Right lung (tissue), 10 donors: Measurements from ENCODE around the gene NPTN. TPM values are rescaled to one million over a fixed set of nuclear protein-coding genes. Genes with fewer than 3 reads are reported as not detected.
A peak's percentile ranks its signal among the peaks of the same experiment; 100 is the strongest.
"Not testable (repeated sequence)": the region's sequence is repeated elsewhere in the genome, so short reads cannot be mapped to it uniquely, and the experiment has no call there.

Experiments
- DNase-seq, 2 donors: peaks; one replicate each; pipeline ENCODE4 v3.0.0-alpha.2; 2013
- long read RNA-seq, 8 donors: transcript quantifications; one replicate each; lab custom pipeline, GENCODE V29; 2026
- polyA plus RNA-seq, 5 donors: library from polyadenylated mRNA; unstranded; fragments of 120-200 nt; gene quantifications; one replicate each; pipeline versions ENCODE4 v1.2.1 to v1.2.3, GENCODE V29; 2013; ENCODE audit warnings: inconsistent platforms in 1 of 5, low replicate concordance in 1 of 5; ENCODE audit not compliant: insufficient read length in 5 of 5, insufficient read depth in 1 of 5

Gene NPTN
- 100 to 1,000 TPM; 110 to 143 (median 126) TPM for polyA plus RNA-seq
- long read RNA-seq, donor 1, transcript NPTN-202 (8 exons, 2,817 nt), result major isoform, 40 of 73 reads
- long read RNA-seq, donor 1, partial matches to known transcripts, result 17 of 73 reads
- long read RNA-seq, donor 1, other reads (novel, unspliced or antisense), result 10 of 73 reads
- long read RNA-seq, donor 2, transcript NPTN-202 (8 exons, 2,817 nt), result major isoform, 23 of 32 reads
- long read RNA-seq, donor 2, partial matches to known transcripts, result 0 of 32 reads
- long read RNA-seq, donor 2, other reads (novel, unspliced or antisense), result 5 of 32 reads
- long read RNA-seq, donor 3, transcript NPTN-202 (8 exons, 2,817 nt), result major isoform, 30 of 49 reads
- long read RNA-seq, donor 3, partial matches to known transcripts, result 17 of 49 reads
- long read RNA-seq, donor 3, other reads (novel, unspliced or antisense), result 0 of 49 reads
- long read RNA-seq, donor 4, transcript NPTN-202 (8 exons, 2,817 nt), result major isoform, 23 of 43 reads
- long read RNA-seq, donor 4, partial matches to known transcripts, result 14 of 43 reads
- long read RNA-seq, donor 4, other reads (novel, unspliced or antisense), result 0 of 43 reads
- long read RNA-seq, donor 5, transcript NPTN-202 (8 exons, 2,817 nt), result major isoform, 44 of 83 reads
- long read RNA-seq, donor 5, partial matches to known transcripts, result 30 of 83 reads
- long read RNA-seq, donor 5, other reads (novel, unspliced or antisense), result 7 of 83 reads
- long read RNA-seq, donor 6, transcript NPTN-202 (8 exons, 2,817 nt), result major isoform, 38 of 61 reads
- long read RNA-seq, donor 6, partial matches to known transcripts, result 14 of 61 reads
- long read RNA-seq, donor 6, other reads (novel, unspliced or antisense), result 5 of 61 reads
- long read RNA-seq, donor 7, transcript NPTN-202 (8 exons, 2,817 nt), result major isoform, 48 of 65 reads
- long read RNA-seq, donor 7, partial matches to known transcripts, result 10 of 65 reads
- long read RNA-seq, donor 7, other reads (novel, unspliced or antisense), result 5 of 65 reads
- long read RNA-seq, donor 8, transcript NPTN-202 (8 exons, 2,817 nt), result major isoform, 11 of 16 reads
- long read RNA-seq, donor 8, partial matches to known transcripts, result 5 of 16 reads
- long read RNA-seq, donor 8, other reads (novel, unspliced or antisense), result 0 of 16 reads

GRCh38 chr15:73633111-73633990 is at the start of gene NPTN:
Gene NPTN, minus strand, starts transcription at chr15:73633389. Its CDS starts 174 bp downstream, at chr15:73633215.
- peak; percentile 97 to 98 for DNase-seq

GRCh38 chr15:73682600-73683090 is 49.5 kb upstream of the NPTN start:
- no peak for DNase-seq

- DNase-seq, result no peak
Measured at GRCh38 chr15:73681856-73682599, 48.8 kb upstream of the NPTN start.

- DNase-seq, result no peak
Measured at GRCh38 chr15:73681063-73681462, 47.9 kb upstream of the NPTN start.

GRCh38 chr15:73680549-73680948 is 47.4 kb upstream of the NPTN start:
- no peak for DNase-seq

GRCh38 chr15:73679964-73680363 is 46.8 kb upstream of the NPTN start:
- DNase-seq, result no peak

GRCh38 chr15:73679180-73679579 is 46.0 kb upstream of the NPTN start:
- no peak for DNase-seq

GRCh38 chr15:73678498-73678897 is 45.3 kb upstream of the NPTN start:
- no peak for DNase-seq

GRCh38 chr15:73677733-73678132 is 44.5 kb upstream of the NPTN start:
- DNase-seq, result no peak

GRCh38 chr15:73677146-73677607 is 44.0 kb upstream of the NPTN start:
- peak; percentile 30 to 45 for DNase-seq

- no peak for DNase-seq
Measured at GRCh38 chr15:73674587-73674986, 41.4 kb upstream of the NPTN start.

- no peak for DNase-seq
Measured at GRCh38 chr15:73660455-73660854, 27.3 kb upstream of the NPTN start.

- no peak for DNase-seq
Measured at GRCh38 chr15:73658645-73659044, 25.5 kb upstream of the NPTN start.

- DNase-seq, result no peak
Measured at GRCh38 chr15:73655724-73656123, 22.5 kb upstream of the NPTN start.

GRCh38 chr15:73654659-73655058 is 21.5 kb upstream of the NPTN start:
- no peak for DNase-seq

GRCh38 chr15:73650416-73651126 is 17.4 kb upstream of the NPTN start:
- DNase-seq, result no peak

GRCh38 chr15:73648014-73648295 is 14.8 kb upstream of the NPTN start:
- no peak for DNase-seq

GRCh38 chr15:73647259-73648013 is 14.2 kb upstream of the NPTN start:
- no peak for DNase-seq

GRCh38 chr15:73639464-73639863 is 6.3 kb upstream of the NPTN start:
- DNase-seq, result not testable (repeated sequence)
